WI38 (cell line): ENCODE measurements around the gene PPIP5K1.

Experiments
- H3K4me3 ChIP-seq: 2 replicates; pipeline ENCODE4 v1.5.1; 2011; ENCODE audit warnings: low read depth, mild to moderate bottlenecking, control low read depth, low read length
- TF ChIP-seq, protein P1 (sequence below): IDR thresholded peaks from 2 replicates; pipeline ENCODE4 v1.5.1; 2012; ENCODE audit warnings: low read depth, mild to moderate bottlenecking, control low read depth, low read length

Gene PPIP5K1

DNA sequence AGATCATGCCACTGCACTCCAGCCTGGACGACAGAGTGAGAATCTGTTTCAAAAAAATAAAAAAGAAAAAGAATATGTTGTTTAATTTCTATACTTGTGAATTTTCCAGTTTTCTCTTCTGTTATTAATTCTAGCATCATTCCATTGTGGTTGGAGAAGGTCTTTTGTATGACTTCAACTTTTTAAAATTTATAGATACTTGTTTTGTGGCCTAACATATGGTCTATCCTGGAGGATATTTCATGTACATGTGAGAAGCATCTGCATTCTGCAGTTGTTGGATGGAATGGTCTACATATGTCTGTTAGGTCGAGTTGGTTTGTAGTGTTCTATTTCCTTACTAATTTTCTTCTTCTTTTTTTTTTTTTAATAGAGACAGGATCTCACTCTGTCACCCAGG, 37.0 kb downstream of the PPIP5K1 start:
- no peak overlapping the region for H3K4me3 ChIP-seq
- TF ChIP-seq, protein P1, sequence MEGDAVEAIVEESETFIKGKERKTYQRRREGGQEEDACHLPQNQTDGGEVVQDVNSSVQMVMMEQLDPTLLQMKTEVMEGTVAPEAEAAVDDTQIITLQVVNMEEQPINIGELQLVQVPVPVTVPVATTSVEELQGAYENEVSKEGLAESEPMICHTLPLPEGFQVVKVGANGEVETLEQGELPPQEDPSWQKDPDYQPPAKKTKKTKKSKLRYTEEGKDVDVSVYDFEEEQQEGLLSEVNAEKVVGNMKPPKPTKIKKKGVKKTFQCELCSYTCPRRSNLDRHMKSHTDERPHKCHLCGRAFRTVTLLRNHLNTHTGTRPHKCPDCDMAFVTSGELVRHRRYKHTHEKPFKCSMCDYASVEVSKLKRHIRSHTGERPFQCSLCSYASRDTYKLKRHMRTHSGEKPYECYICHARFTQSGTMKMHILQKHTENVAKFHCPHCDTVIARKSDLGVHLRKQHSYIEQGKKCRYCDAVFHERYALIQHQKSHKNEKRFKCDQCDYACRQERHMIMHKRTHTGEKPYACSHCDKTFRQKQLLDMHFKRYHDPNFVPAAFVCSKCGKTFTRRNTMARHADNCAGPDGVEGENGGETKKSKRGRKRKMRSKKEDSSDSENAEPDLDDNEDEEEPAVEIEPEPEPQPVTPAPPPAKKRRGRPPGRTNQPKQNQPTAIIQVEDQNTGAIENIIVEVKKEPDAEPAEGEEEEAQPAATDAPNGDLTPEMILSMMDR = no peak

DNA sequence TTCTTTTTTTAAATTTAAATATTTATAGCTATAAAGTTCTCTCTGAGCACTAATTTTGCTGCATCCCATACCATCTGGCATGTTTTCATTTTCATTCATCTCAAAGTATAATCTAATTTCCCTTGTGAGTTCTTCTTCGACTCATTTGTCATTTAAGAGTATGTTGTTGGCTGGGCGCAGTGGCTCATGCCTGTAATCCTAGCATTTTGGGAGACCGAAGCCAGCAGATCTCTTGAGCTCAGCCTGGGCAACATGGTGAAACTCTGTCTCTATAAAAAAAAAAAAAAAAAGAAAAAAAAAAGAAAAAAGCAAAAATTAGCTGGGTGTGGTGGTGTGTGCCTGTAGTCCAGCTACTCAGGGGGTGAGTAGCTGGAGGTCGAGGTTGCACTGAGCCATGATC, 37.8 kb downstream of the PPIP5K1 start:
- H3K4me3 ChIP-seq = no peak overlapping the region
- TF ChIP-seq, protein P1 = no peak

DNA sequence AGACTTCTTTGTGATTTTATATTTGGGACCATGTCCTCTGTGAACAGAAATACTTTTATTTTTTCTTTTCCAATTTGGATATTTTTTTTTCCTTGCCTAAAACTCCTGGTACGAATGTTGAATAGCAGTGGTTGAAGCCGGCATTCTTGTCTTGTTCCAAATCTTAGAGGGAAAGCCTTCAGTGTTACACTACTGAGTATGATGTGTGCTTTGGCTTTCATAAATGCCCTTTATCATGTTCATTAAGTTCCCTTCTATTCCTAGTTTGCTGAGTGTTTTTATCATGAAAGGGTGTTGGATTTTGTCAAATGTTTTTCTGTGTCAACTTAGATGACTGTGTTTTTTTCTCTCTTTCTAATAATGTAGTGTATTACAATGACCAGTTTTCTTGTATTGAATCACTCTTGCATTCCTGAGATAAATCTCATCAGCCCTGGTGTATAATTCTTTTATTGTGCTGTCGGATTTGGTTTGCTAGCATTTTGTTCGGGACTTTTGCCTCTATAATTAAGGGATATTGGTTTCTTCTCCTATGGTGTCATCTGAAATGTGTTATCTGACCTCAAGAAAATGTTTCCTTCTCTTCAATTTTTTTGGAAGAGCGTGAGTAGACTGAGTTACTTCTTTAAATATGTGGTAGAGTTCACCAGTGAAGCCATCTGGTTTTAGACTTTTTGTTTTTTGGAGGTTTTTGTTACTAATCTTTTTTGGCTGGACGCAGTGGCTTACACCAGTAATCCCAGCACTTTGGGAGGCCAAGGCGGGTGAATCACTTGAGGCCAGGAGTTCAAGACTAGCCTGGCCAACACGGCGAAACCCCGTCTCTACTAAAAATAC, 39.3 kb downstream of the PPIP5K1 start:
- no peak overlapping the region for H3K4me3 ChIP-seq
- TF ChIP-seq, protein P1 = no peak

DNA sequence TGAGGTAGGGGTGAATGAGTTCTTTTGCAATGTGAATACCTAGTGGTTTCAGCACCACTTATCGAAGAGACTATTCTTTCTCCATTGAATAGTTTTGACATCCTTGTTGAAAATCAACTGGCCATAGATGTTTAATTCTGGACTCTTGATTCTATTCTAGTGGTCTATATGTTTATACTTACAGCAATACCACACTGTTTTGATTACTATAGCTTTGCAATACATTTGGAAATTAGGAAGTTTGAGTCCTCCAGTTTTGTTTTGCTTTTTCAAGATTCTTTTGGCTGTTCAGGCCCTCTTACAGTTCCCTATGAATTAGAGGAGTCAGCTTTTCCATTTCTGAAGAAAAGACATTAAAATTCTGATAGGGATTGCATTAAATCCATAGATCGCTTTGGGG, 42.5 kb downstream of the PPIP5K1 start:
- H3K4me3 ChIP-seq = no peak overlapping the region
- TF ChIP-seq, protein P1 = no peak

DNA sequence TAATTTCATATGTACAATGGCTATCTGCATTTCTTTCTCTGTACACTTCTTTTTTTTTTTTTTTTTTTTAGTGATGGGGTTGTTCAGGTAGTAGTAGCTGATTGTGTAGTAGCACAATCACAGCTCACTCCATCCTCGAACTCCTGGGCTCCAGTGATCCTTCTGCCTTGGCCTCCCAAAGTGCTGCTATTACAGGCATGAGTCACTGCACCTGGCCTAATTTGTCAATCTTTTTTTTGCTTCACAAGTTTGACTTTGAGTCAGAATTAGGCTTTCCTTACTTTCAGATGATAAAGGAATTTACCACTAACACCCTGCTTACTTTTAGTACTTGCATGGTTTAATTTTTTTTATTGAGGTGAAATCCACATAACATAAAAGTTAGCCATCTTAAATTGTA, 44.6 kb downstream of the PPIP5K1 start:
- TF ChIP-seq, protein P1 = no peak
- H3K4me3 ChIP-seq = no peak overlapping the region

DNA sequence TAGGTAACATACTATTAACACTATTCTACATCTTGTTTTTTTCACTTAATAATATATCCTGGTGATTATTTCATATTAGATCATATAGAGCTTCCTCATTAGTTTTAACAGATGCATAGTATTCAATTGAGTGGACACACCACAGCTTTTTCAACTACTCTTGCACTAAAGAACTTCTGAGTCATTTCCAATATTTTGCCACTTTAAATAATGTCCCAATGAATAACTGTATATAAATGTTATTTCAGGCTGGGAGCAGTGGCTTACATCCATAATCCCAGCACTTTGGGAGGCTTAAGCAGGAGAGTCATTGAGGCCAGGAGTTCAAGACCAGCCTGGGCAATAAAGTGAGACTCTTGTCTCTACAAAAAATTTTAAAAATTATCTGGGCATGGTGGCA, 45.7 kb downstream of the PPIP5K1 start:
- TF ChIP-seq, protein P1 = no peak

DNA sequence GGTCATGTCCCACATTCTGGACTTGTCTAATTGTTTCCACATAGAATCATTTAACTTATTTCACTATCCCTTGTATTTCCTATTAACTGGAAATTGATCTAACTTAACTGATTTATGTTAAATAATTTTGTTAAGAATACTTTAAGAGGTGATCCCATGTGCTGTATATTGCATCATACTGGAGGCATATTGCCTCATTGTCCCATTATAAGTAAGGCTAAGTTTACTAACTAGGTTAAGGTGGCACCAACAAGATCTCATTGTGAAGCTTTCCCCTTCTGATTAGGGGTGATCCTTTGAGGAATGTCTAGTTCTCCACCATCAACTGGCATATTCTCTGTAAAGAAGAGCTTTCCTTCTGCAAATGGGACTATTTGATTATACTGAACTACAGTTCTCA, 48.2 kb downstream of the PPIP5K1 start:
- H3K4me3 ChIP-seq = no peak overlapping the region
- TF ChIP-seq, protein P1 = no peak

More for the DNA sequence above, 45.7 kb downstream of the PPIP5K1 start:
- H3K4me3 ChIP-seq = no peak overlapping the region
